Measurements from ENCODE around the gene MAP7D1. TPM values are rescaled to one million over a fixed set of nuclear protein-coding genes. Genes with fewer than 3 reads are reported as not detected.
"Not testable (repeated sequence)": the region's sequence is repeated elsewhere in the genome, so short reads cannot be mapped to it uniquely, and the experiment has no call there.

MAP7D1 gene
- total and polyA plus RNA-seq, 8 donors: 14.6 to 164 (median 41.3) TPM

DNA sequence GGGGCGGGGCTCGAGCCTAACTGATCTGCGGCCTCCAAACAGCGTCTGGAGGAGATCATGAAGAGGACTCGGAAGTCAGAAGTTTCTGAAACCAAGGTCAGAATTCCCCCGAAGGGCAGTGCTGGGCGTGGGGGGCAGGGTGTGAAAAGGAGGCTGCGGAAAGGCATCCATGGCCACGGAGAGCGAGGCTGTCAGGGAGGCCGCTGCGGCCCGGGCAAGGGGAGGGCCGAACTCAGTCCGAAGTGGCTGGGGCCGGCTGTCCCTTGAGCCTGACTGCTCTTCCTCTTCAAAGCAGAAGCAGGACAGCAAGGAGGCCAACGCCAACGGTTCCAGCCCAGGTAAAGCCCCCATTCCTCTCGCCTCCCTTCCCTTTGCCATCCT lies 23.2 kb downstream of the MAP7D1 start:
- Histone ChIP-seq H3K9me3 (no peaks in the 10 kb centered on the region), H3K27me3 (no peaks in the 10 kb centered on the region), H3K27ac (peak overlapping the region; percentile 23 to 82 (median 76)), H3K4me3 (no peak overlapping the region), H3K4me1 (peaks cover 29 to 67% (median 42%) of the 10 kb centered on the region in 4 donors), H3K36me3 (peaks cover 64 to 79% (median 77%) of the 10 kb centered on the region in 4 donors)
- no peak for DNase-seq
- intact Hi-C loops (cut with DNase I; ENCODE audit: low total_unique reads): no loop called here
- 74 to 85% (median 77%) methylated on average over 13 to 19 of the region's 19 CpGs for WGBS, 5 donors
- TF ChIP-seq, protein P1, sequence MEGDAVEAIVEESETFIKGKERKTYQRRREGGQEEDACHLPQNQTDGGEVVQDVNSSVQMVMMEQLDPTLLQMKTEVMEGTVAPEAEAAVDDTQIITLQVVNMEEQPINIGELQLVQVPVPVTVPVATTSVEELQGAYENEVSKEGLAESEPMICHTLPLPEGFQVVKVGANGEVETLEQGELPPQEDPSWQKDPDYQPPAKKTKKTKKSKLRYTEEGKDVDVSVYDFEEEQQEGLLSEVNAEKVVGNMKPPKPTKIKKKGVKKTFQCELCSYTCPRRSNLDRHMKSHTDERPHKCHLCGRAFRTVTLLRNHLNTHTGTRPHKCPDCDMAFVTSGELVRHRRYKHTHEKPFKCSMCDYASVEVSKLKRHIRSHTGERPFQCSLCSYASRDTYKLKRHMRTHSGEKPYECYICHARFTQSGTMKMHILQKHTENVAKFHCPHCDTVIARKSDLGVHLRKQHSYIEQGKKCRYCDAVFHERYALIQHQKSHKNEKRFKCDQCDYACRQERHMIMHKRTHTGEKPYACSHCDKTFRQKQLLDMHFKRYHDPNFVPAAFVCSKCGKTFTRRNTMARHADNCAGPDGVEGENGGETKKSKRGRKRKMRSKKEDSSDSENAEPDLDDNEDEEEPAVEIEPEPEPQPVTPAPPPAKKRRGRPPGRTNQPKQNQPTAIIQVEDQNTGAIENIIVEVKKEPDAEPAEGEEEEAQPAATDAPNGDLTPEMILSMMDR (IDR thresholded peaks at IDR 0.05): no peak
- no peak for TF ChIP-seq POLR2A (IDR thresholded peaks at IDR 0.05)

DNA sequence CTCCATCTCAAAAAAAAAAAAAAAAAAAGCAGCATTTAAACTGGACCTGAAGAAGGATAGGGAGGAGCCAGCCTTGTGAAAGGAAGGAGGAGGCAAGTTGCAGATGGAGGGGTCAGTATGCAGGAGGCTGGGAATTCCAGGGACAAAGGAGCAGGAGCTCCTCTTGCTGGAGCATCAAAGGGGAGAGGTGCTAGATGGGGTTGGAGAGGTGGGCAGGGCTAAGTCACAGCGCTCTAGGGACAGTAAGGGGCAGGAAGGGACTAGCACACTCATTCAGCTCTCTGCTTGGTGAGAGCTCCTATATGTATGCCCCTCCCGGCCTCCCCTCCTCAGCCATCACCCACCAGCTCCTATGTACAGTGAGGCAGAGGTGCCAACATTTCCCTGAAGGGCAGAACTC lies 26.8 kb downstream of the MAP7D1 start:
- Histone ChIP-seq H3K4me1 (peaks cover 18 to 47% (median 27%) of the 10 kb centered on the region in 4 donors), H3K27ac (peak overlapping the region in 4 of 5 donors; percentile 14 to 82 (median 62)), H3K36me3 (peaks cover 34 to 44% (median 42%) of the 10 kb centered on the region in 4 donors), H3K9me3 (no peaks in the 10 kb centered on the region), H3K4me3 (no peak overlapping the region), H3K27me3 (no peaks in the 10 kb centered on the region)
- TF ChIP-seq POLR2A (IDR thresholded peaks at IDR 0.05) (no peak), EP300 (IDR thresholded peaks at IDR 0.05) (no peak), POLR2AphosphoS5 (IDR thresholded peaks at IDR 0.05) (no peak)
- TF ChIP-seq, protein P1 (IDR thresholded peaks at IDR 0.05): no peak
- 60 to 76% (median 75%) methylated on average over 2 of the region's 2 CpGs for WGBS, 5 donors
- intact Hi-C loops (cut with DNase I; ENCODE audit: low total_unique reads): no loop called here
- no peak for DNase-seq

DNA sequence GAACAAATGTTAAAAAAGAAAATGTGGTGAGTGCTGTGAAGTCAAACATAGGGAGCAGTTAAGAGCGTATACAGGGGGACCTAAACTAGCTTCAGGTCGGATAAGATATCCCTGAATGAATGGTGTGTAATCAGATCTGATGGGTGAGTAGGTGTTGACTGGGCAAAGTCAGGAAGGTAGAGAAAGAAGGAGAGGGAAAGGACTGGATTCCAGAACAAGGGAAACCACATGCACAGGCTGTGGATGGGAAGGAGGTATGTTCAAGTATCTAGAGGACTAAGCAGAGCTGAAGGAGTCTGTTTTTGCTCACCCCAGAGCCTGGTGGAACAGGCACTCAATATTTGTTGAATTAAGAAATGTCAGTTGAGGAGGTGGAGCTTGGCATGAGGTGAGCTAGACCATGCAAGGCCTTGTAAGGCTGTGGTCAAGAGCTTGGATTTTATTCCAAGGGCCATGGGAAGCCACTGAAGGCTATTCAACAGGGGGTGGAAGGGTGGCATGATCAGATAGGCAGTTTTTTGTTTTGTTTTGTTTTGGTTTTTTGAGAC lies 27.4 kb downstream of the MAP7D1 start:
- peak overlapping the region in 4 of 5 donors; percentile 14 to 82 (median 62) for H3K27ac ChIP-seq
- no peaks in the 10 kb centered on the region for H3K9me3 ChIP-seq
- H3K4me1 ChIP-seq: peaks cover 16 to 47% (median 27%) of the 10 kb centered on the region in 4 donors
- H3K4me3 ChIP-seq: no peak overlapping the region
- no peak for TF ChIP-seq POLR2A (IDR thresholded peaks at IDR 0.05)
- peak in 1 of 3 donors; percentile 25 for TF ChIP-seq POLR2AphosphoS5 (IDR thresholded peaks at IDR 0.05)
- peak in 1 of 2 donors; percentile 69 for DNase-seq
- intact Hi-C loops (cut with DNase I; ENCODE audit: low total_unique reads): no loop called here
- WGBS, 5 donors: 24 to 46% (median 41%) methylated on average over 2 of the region's 2 CpGs
- H3K36me3 ChIP-seq: peaks cover 29 to 37% (median 35%) of the 10 kb centered on the region in 4 donors
- H3K27me3 ChIP-seq: no peaks in the 10 kb centered on the region

DNA sequence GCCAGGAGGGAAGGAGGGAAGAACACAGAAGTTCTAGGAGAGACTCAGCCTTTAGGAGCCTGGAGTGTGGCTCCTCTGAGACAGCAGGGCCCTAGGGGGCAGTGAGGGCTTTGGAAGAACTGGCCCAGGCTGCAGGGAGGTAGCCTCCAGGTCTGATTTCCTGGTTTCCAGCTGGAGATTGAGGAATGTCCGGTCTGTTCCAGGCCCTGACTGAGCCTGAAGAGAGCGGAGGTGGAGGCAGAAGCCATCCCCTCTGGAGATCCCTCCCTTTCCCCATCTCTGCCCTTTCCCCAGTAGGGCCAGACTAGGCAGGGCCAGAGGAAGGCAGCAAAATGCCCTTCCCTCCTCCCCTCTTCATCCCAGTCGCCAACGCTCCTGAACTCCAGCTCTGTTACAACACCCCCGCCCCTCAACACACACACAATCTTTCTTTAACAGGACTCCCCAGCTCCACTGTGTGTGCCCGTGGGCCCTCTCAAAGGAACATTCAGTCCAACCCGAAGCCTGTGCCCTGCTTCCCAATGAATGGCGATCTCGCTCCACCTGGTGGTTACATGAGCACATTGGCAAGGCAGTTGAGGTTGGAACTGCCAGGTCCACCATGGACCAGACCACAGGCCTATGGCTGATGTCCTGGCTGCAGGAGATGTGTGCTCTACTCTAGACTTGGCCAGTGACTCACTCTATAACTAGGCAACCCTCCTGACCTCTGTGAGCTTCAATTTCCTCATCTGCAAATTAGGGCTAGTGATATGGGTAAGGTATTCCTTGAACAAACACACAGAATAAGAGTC lies 32.0 kb downstream of the MAP7D1 start:
- Histone ChIP-seq H3K27ac (peak overlapping the region; percentile 71 to 88 (median 81)), H3K4me1 (peaks cover 7 to 28% (median 15%) of the 10 kb centered on the region in 4 donors), H3K27me3 (no peaks in the 10 kb centered on the region), H3K4me3 (no peak overlapping the region), H3K9me3 (no peaks in the 10 kb centered on the region), H3K36me3 (no peaks in the 10 kb centered on the region)
- TF ChIP-seq EP300 (IDR thresholded peaks at IDR 0.05) (no peak), POLR2AphosphoS5 (IDR thresholded peaks at IDR 0.05) (peak; percentile 40 to 94 (median 71))
- TF ChIP-seq, protein P1 (IDR thresholded peaks at IDR 0.05): peak in 6 of 7 experiments; percentile 22 to 98 (median 83)
- WGBS, 5 donors: 3 to 10% (median 6%) methylated on average over 9 of the region's 9 CpGs
- DNase-seq: peak; percentile 88 to 95
- intact Hi-C loops (cut with DNase I; ENCODE audit: low total_unique reads): loop anchor here (5.0 kb wide), 1 partner anchor 36 kb away; no protein-coding TSS in a partner anchor

DNA sequence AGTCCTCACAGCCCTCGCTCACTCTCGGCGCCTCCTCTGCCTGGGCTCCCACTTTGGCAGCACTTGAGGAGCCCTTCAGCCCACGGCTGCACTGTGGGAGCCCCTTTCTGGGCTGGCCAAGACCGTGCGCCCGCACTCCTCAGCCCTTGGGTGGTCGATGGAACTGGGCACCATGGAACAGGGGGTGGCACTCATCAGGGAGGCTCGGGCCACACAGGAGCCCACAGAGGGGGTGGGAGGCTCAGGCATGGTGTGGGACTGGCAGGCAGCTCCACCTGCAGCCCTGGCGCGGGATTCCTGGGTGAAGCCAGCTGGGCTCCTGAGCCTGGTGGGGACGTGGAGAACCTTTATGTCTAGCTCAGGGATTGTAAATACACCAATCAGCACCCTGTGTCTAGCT lies 40.8 kb downstream of the MAP7D1 start:
- peaks cover 6 to 20% (median 14%) of the 10 kb centered on the region in 4 donors for H3K4me1 ChIP-seq
- H3K36me3 ChIP-seq; H3K4me3 ChIP-seq; H3K27ac ChIP-seq; DNase-seq; H3K27me3 ChIP-seq; intact Hi-C loops (cut with DNase I; ENCODE audit: low total_unique reads); H3K9me3 ChIP-seq: not testable (repeated sequence)
- WGBS, 5 donors: 87 to 95% (median 93%) methylated on average over 8 to 12 of the region's 12 CpGs

Data from stomach (tissue), 9 donors.